OCI-LY7 (cell line): ENCODE data around the gene IRF1.

ENCODE experiments used
- EZH2phosphoT487 ChIP-seq: fragments of 200-600 bp; sonication (generic); IDR thresholded peaks from 2 replicates; pipeline ENCODE4 v1.6.1; 2018; ENCODE audit warnings: low read depth, borderline replicate concordance, mild to moderate bottlenecking, mixed run types, antibody characterized with exemption, low read length, moderate library complexity, mixed read lengths
- TF ChIP-seq, protein P1 (sequence below): fragments of 200-600 bp; sonication (generic); conservative IDR thresholded peaks from 2 replicates; pipeline ENCODE4 v1.5.1; 2014; ENCODE audit warnings: mild to moderate bottlenecking, antibody characterized with exemption, low read length, moderate library complexity, mixed read lengths

DNA sequence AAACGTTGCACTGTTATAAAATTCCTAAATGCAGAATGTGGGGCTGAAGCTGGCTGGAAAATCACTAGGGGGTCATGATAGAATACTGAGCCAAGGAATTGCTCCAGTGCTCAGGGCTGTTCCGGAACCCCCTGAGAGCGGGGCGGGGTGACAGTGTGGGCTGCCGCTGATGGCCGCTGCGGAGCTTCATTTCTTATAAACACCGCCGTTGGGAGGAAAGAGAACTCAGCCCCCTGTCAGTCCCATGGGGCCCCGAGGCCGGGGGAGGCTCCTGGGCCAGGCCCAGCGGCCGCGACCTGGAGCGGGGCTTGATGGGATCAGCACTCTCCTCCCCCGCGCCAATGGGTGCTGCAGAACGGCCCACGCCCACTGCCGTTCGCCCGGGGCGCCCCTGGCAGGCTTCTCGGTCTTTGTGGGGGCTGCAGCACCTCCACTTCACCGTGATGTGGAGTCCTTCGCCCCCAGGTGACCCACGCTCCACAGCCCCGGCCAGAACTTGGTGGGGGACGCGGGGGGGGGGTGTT is 5.2 kb upstream of the IRF1 start:
- TF ChIP-seq, protein P1, sequence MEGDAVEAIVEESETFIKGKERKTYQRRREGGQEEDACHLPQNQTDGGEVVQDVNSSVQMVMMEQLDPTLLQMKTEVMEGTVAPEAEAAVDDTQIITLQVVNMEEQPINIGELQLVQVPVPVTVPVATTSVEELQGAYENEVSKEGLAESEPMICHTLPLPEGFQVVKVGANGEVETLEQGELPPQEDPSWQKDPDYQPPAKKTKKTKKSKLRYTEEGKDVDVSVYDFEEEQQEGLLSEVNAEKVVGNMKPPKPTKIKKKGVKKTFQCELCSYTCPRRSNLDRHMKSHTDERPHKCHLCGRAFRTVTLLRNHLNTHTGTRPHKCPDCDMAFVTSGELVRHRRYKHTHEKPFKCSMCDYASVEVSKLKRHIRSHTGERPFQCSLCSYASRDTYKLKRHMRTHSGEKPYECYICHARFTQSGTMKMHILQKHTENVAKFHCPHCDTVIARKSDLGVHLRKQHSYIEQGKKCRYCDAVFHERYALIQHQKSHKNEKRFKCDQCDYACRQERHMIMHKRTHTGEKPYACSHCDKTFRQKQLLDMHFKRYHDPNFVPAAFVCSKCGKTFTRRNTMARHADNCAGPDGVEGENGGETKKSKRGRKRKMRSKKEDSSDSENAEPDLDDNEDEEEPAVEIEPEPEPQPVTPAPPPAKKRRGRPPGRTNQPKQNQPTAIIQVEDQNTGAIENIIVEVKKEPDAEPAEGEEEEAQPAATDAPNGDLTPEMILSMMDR: peak; percentile 54
- TF ChIP-seq EZH2phosphoT487: no peak
